GM19043 (cell line): ENCODE results near the gene LARGE1.

Experiments
- ATAC-seq: cut with Tn5 transposase; IDR thresholded peaks from one replicate; pipeline ENCODE4 v1.9.1; 2021; ENCODE audit warnings: low read depth; ENCODE audit not compliant: unreplicated experiment

The LARGE1 gene

DNA sequence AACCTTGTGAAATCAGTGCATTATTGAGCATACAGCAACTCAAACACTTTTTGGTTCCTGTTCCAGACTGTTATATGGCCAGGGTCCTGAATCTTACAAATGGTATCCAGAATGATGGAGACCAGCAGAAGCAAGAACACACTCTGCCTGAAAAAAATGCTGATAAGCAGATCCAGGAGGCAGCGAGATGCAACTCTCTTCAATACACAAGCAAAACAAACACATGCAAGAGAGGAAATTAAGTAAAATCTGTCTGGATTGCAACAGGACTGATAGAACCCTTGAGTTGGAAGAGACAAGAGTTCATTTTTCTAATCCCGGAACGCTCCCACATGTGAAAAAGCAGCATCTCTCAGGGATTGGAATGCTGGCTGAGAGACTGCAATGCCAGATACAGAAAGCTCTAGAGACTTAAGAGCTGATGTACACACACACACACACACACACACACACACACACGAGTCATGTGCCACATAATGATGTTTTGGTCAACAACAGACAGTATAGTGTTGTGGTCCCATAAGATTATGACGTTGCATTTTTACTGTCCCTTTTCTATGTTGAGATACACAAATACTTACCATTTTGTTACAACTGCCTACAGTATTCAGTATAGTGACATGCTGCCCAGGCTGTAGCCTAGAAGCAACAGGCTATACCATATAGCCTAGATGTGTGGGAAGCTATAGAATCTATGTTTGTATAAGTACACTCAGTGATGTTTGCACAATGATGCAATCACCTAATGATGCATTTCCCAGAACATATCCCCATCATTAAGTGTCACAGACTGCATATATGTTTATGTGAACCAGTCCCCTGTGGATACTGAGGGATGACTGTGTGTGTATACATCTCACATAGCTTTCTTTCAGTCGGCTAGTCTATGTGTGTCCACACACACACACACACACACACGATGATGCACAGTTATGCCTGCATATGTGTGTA lies 406.6 kb downstream of the LARGE1 start:
- ATAC-seq, result no peak

DNA sequence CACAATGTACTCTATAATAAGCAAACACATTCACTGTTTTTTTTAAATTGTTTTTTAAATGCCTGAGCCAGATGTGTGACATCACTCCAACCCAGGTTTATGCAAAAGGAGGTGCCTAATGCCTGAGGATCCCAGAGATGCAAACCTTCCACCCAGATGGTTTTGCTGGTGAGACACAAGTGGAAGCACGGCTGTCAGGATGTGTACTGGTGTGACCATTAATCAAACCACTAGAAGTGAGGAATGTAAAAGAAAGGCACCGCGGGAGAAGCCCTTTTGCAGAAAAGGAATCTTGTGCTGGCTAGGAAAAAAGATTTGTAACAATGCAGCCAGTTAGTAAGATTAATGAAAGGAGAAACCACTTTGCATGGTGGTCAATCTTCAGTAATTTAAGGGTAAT lies 407.4 kb downstream of the LARGE1 start:
- ATAC-seq, result no peak

DNA sequence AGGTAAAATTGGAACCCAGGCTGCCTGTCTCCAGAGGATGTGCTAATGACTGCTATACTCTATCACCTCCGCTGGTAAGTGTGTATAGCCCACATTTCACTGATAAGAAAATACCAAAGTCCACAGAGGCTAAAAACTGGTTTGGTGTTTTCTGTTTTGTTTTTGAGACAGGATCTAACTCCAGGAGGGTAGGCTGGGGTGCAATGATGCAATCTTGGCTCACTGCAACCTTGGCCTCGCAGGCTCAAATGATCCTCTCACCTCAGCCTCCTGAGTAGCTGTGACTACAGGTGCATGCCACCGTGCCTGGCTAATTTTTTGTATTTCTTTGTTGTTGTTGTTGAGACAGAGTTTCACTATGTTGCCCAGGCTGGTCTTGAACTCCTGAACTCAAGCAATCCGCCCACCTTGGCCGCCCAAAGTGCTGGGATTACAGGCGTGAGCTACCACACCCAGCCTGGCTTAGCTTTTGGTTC lies 409.8 kb downstream of the LARGE1 start:
- no peak for ATAC-seq

DNA sequence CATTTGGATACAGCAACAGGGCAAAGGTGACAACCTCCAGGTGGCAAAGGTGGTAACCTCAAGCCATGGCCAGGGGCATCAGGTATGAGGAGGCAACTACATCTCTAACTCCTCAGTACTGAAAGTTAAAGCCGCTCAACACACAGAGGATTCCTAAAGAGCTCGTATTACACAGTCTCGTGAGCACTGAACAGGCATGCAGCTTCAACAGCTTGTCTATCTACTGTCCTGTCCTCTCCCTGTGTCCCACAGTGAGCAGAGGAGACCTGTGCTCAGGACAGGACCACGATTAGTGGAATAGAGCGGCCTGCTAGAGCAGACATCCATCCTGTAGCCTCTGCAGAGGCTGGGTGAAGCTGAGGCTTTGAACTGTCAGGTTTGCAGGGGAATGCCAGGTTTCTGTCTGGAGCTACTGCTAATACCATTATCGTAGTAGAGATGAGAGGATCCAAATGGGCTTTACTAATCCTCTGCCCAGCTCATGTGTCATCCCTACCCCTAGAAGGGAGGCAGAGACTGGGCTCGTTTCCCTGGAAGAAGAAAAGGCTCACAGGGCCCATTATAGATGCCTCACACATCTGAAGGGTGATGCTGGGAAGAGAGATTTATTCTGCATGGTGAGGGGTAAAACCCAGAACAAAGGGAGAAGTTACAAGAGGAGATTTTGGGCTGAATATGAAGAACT lies 415.2 kb downstream of the LARGE1 start:
- ATAC-seq, result no peak

DNA sequence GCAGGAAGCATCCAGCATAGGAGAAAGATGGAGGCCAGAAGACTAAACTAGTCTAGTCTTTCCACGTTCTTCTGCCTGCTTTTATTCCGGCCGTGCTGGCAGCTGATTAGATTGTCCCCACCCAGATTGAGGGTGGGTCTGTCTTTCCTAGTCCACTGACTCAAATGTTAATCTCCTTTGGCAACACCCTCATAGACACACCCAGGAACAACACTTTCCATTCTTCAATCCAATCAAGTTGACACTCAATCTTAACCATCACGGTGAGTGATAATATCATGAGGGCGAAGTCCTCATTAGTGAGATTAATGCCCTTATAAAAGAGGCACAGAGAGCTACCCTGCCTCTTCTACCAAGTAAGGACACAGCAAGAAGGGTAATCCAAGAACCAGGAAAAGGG lies 424.2 kb downstream of the LARGE1 start:
- no peak for ATAC-seq

DNA sequence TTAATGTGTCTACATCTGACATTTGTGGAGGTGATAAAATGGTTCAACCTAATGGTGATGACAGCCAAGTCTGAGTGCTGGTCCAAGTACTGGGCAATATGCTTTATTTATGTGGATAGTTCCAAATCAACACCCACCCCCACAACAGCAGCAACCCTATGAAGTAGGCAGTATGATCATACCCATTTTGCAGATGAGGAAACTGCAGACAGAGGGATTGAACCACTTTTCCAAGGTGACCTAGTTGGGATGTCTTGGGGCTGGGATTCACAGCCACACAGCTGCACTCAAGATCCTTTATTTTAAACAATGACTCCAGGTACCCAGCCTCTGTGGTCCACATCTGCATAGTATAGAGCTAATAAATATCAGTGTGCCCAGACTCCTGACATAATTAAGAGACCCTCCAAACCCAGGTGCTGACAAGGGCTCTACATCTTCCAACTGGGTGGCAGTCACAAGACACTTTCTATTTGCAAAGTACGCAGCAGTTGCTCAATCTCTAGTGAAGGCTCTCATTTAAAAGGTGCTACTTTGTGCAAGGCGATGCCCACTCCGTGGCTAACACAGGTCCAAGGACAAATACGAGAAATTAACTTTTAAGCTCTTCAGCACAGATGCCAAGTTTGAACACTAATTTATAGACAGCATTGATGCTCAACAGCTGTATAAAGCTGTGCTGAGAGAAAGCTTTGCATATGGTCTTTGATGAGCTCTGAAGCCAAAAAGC lies 426.6 kb downstream of the LARGE1 start:
- ATAC-seq, result no peak

DNA sequence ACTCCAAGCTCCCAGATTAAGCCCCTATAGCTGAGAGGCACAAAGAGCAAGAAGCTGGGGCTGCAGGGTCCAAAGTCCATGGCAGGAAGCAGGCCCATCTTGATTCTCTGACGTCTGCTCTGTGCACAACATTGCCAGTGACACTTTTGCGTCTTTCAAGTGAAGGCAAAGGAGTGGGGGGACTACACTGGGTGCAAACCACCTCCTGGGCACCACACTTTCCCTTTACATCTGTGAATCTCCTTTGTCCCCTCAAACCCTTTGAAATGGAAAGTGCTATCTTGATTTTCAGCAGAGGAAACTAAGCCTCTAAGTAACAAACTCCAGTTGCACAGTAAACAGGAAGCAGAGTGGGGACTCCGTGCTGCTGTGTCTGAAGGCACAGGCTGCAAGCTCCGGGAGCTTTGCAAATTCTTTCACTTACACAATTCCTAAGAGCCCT lies 428.0 kb downstream of the LARGE1 start:
- ATAC-seq, result no peak

DNA sequence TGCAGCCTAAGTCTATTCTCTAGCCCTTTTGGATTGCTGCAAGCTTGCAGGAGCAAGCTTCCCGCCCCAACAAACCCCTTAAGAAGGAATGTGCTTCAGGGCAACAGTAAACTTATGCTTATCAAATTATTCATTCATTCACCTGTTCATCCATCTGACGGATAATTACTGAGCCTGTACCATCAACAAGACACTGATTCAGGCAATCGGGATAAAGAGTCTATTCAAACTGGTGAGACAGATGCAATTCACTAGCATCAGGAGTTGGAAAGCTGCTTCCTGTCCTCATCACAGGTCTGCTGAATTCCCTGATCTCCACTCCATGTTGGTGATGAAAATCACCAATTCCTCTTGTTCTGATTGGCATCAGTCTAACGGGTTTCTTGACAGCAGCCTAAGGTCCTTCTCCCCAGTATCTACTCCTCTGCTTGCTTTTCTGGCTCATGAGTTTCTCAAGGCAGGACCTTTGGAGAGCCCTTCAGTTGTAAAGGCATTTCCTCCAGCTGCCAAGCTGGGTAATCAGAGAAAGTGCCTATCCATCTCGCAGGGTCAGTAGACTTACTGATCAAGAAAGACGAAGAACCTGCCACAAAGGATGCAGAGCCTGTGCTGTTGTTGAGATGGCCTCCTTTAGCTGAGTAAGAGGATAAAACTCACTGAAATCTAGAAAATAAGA lies 433.1 kb downstream of the LARGE1 start:
- no peak for ATAC-seq

DNA sequence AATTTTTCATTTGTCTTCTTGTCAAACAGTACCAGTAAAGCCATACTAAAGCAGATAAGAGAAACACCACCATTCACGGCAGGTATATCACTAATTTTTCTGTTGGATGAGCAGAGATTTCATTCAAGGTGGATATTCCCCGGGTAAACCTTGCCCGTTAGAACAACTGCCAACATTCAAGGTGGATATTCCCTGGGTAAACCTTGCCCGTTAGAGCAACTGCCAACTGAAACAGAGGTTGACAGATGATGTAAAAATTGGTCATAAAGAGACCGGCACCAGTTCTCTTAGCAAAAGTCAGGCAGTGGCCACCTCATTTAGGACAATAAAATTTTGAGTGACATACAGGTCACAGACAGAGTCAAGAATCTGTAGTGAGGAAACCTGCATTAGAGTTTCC lies 438.7 kb downstream of the LARGE1 start:
- ATAC-seq, result no peak

DNA sequence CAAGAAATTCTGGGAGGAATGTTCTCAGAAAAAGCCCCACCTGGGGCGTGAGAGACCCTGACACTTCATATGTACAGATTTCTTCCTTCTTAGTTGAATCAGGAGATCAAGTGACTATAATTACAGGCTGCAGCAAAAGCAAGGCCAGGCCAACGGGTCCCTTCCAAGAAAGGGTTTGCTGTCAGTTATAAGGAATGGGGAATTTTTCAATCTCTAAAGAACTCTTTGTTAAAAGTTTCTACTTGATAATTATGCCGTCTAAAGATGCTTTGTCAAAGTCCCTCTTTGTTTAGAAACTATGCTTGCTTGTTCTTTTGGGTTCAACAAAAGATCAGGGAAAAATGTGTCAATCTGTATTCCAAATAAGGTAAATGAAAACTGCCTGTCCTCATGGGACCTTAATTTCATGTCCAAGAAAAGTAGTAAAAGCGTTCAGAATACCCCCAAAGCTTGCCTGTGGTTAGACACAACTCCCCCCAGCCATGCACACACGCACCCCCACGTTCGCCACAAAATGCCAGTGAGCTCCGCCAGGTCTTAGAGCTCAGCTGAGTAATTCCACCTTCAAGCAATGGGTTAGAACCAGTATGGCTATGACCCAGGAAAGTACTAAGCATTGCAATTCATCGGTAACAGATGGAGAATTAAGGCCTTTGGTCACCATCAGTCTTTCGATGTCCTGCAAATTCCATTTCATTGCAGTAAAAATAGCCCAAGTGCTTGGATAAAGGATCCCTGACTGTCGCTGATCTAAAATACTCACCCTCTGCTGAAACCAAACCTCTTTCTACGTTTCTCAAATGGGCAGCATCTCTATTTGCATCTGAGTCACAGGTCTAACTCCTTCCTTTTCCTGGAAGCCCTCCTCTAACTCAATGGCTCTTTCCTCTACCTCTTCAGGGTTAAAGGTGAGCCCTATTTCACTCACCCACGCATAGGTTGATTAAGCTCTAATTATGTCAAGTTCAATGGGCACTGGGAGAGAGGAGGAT lies 442.9 kb downstream of the LARGE1 start:
- no peak for ATAC-seq

DNA sequence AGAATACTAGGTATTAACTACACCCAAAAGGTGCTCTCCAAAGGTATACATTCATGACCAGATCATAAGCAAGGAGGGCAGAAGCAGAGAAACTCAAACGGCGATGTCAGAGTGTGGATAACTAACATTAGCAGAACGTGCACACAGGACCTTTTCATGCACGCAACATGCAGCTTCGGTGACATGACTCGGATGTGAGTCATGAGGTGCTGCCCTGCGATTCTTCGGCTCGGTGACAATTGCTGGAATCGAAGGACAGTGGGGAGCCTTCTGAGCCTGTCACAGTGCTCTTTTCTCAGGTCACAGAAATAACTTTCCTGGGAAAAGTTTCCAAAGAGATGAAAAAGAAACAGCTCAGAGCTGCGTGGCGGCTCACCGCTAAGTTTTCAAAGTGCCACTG lies 443.6 kb downstream of the LARGE1 start:
- no peak for ATAC-seq

DNA sequence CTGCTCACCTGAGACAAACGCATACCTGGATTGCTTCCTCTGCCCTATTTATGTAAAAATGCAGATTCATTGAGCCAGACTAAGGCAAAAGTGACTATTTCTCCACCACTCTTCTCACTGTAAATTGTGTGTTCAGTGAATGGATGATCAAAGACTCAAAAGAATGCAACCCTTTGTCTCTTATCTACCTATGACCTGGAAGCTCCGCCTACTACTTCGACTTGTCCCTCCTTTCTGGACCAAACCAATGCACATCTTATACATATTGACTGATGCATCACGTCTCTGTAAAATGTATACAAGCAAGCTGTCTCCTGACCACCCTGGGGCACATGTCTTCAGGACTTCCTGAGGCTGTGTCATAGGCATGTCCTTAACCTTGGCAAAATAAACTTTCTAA lies 444.1 kb downstream of the LARGE1 start:
- no peak for ATAC-seq

DNA sequence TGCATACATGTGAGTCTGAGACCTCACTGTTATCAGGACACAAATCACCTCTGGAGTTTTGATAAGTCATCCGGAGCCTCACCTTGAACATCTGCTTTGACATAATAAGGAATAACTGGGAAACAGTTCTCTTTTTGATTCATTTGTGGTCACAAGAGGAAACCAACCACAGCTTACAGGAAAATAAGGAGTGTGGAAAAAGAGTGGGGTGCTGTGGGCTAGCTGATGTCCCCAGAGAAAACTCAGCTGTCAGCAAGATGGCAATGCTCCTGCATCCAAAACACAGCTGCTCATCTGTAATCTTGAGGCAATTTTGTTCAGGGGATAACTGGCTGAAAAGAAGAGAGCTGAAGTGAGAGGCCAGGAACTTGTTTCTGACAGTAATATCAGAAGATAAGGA lies 445.7 kb downstream of the LARGE1 start:
- ATAC-seq, result no peak

DNA sequence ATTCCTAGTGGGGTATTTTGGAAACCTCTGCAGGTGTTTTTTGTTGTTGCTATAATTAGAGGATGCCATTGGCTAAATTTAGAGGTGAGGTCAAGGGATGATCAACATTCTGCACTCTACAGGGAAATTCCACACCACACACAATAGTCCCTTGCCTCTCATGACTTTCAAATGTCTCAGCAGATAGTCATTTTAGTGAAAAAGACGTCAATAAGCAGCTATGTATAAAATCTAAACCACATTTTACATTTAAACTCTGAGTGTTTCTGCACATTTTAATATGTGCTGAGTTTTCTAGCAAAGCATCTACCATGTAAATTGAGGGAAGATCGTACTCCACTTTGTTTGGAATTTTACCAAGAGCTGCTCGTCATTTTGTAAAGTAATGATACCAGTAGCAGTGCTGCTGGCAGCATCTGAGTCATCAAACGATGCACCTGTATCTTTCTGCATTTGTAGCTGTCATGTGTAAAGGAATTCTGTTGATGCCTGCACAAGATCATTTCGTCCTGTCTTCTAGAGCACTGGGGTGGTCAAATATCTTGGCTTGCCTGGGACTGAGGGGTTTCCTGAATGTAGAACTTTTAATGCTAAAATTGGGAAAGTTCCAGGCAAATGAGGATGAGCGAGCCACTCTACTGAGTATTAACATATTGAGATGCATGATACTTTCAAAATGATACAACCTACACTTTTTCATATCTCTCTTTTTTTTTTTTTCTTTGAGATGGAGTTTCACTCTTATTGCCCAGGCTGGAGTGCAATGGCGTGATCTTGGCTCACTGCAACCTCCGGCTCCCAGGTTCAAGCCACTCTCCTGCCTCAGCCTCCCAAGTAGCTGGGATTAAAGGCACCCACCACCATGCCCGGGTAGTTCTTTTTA lies 447.6 kb downstream of the LARGE1 start:
- ATAC-seq, result peak; percentile 61

DNA sequence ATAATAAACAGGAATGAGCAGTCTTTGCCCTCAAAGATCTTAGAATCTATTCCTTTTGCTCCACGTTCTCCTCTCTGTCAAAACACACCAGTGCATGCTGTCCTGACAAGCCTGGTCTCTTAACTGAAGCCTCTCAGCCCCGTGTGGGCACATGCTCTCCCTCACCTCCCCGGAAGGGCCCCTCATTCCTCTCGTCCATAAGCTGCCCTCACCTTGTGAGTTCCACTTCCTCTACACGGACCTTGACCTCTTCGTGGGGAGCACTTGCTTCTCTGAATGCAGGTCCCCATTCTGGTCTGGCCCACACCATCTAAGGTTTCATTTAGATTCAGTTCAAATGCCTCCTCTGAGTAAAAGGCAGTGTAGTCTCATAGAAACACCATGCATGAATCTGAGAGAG lies 449.8 kb downstream of the LARGE1 start:
- no peak for ATAC-seq

DNA sequence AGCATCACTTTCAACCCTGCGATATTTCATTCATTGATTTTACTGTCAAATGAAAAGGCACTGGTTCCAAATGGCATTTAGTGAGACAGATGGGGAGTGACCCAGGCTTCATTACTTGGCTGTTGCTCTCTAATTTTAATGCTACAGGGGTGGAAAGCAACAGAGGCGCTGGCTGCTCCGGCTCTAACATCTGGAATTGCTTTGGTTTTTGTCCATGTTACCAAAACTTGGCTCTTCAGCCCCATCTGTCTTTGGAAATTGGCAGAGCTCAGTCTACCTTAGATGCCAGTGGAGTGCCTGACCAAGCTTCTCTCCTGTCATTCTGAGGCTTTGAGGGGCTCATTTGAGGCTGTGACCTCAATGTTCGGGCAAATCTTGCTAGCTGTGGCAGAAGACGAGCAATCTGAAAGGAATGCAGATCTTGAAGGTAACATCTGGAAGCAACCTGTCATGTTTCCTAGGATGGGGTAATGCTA lies 452.6 kb downstream of the LARGE1 start:
- no peak for ATAC-seq

DNA sequence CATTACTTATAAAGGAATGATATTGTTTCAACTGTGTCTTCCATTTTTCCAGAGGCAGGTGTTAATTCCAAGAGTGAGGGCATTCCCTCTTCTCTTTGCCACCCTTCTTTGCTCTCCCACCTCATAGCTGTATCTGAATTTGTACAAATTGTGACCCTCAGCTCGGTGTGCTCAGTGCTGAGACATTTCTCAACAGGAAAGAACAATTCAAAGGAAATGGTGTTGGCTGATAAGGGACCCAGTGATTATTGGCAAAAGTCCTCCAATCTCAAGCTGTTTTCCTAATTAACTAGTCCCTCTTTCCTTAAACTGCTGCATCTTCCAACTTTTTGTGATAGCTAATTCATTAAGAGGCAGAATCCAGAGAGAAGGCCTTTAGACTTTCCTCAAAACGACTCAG lies 453.2 kb downstream of the LARGE1 start:
- no peak for ATAC-seq

DNA sequence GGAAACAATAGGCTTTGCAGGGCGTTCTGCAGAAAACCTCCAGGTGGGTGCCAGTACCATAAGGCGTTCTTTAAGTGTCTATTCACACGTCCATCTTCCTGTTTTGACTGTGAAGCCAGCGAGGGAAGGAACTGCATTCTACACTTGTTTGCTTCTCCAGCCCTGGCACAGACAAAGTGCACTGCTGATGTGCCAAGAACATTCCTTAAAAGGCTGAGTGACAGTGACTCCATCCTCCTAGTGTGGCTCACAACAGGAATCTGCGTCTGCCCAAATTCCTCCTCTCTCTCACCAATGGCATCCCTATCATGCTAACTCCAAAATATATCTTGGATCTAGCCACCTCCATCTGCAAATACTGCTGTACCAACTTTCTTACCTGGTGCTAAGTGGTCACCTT lies 454.7 kb downstream of the LARGE1 start:
- ATAC-seq, result no peak
